Epidermal melanocyte (primary cell): ENCODE data around the gene PPP1R12C.
"Not testable (repeated sequence)": the region's sequence is repeated elsewhere in the genome, so short reads cannot be mapped to it uniquely, and the experiment has no call there.

Experiments used
- DNase-seq: peaks from one replicate; pipeline ENCODE4 v3.0.0; 2011; ENCODE audit warnings: low spot score; ENCODE audit not compliant: insufficient read length

Gene PPP1R12C

GRCh38 chr19:55116859-55117662, at the start of gene PPP1R12C:
PPP1R12C (minus strand) TSS chr19:55117637; CDS start chr19:55117543, 94 bp downstream.
- no peak for DNase-seq

GRCh38 chr19:55166530-55167268, 49.3 kb upstream of the PPP1R12C start, which contains the start of gene DNAAF3:
DNAAF3 (minus strand) TSS chr19:55166613; CDS start chr19:55166413, 200 bp downstream.
- peak; percentile 100 for DNase-seq

GRCh38 chr19:55165952-55166529, 48.6 kb upstream of the PPP1R12C start:
- peak; percentile 79 for DNase-seq

- DNase-seq: no peak
Observed at GRCh38 chr19:55161571-55162322, 44.3 kb upstream of the PPP1R12C start.

- no peak for DNase-seq
Observed at GRCh38 chr19:55160986-55161365, 43.5 kb upstream of the PPP1R12C start.

GRCh38 chr19:55160128-55160985, 42.9 kb upstream of the PPP1R12C start:
- DNase-seq: peak; percentile 93

GRCh38 chr19:55158848-55159749, 41.7 kb upstream of the PPP1R12C start:
- no peak for DNase-seq

- no peak for DNase-seq
Observed at GRCh38 chr19:55158423-55158822, 41.0 kb upstream of the PPP1R12C start.

- DNase-seq: no peak
Observed at GRCh38 chr19:55157064-55157908, 39.8 kb upstream of the PPP1R12C start, which contains the start of gene TNNI3. TNNI3 (minus strand) TSS chr19:55157732; CDS start chr19:55157589, 143 bp downstream.

GRCh38 chr19:55156202-55157063, 39.0 kb upstream of the PPP1R12C start:
- peak; percentile 79 for DNase-seq

GRCh38 chr19:55155784-55156183, 38.3 kb upstream of the PPP1R12C start:
- DNase-seq: not testable (repeated sequence)

- no peak for DNase-seq
Observed at GRCh38 chr19:55153652-55154264, 36.3 kb upstream of the PPP1R12C start.

- DNase-seq: no peak
Observed at GRCh38 chr19:55152017-55152416, 34.6 kb upstream of the PPP1R12C start.

GRCh38 chr19:55149078-55150003, 31.9 kb upstream of the PPP1R12C start, which contains the start of gene TNNT1:
TNNT1 (minus strand) TSS chr19:55149206; CDS start chr19:55147157, 2,049 bp downstream.
- DNase-seq: no peak

GRCh38 chr19:55147545-55148251, 30.3 kb upstream of the PPP1R12C start:
- DNase-seq: no peak
